Activated CD8-positive, alpha-beta T cell treated with anti-CD3 and anti-CD28 coated beads for 36 hours (primary cell): Measurements from ENCODE around the gene TOMM22. TPM values are rescaled to one million over a fixed set of nuclear protein-coding genes. Genes with fewer than 3 reads are reported as not detected.

ENCODE experiments used
- ATAC-seq: fragments of 200-7000 bp; cut with Tn5 transposase; one replicate; pipeline ENCODE4 v1.10.0; 2021; ENCODE audit warnings: mild to moderate bottlenecking, moderate library complexity
- CTCF ChIA-PET: fragments of 350-600 bp; sonication (Branson Sonifier 250); formaldehyde crosslinking; loops from one replicate; lab custom pipeline; 2021; ENCODE audit warnings: antibody characterized with exemption; lab: Charles Lee
- POLR2A ChIA-PET: fragments of 350-600 bp; sonication (Branson Sonifier 250); formaldehyde crosslinking; loops from one replicate; lab custom pipeline; 2021; ENCODE audit warnings: antibody characterized with exemption; lab: Charles Lee
- DNase-seq: peaks from one replicate; pipeline ENCODE4 v3.0.0-alpha.2; 2020
- H3K27ac Mint-ChIP-seq: one replicate; pipeline ENCODE4 v1.8.0; 2021; ENCODE audit warnings: mild to moderate bottlenecking, mixed read lengths
- H3K27me3 Mint-ChIP-seq: one replicate; pipeline ENCODE4 v1.8.0; 2021; ENCODE audit warnings: mixed read lengths
- H3K36me3 Mint-ChIP-seq: one replicate; pipeline ENCODE4 v1.8.0; 2021; ENCODE audit warnings: low read depth, mixed read lengths
- H3K4me1 Mint-ChIP-seq: one replicate; pipeline ENCODE4 v1.8.0; 2021; ENCODE audit warnings: low read depth, mixed read lengths
- H3K4me3 Mint-ChIP-seq: one replicate; pipeline ENCODE4 v1.8.0; 2021; ENCODE audit warnings: mild to moderate bottlenecking, moderate library complexity, mixed read lengths
- H3K9me3 Mint-ChIP-seq: one replicate; pipeline ENCODE4 v1.8.0; 2021; ENCODE audit warnings: mixed read lengths
- CTCF ChIP-seq: fragments of 200-600 bp; IDR thresholded peaks from one replicate; pipeline ENCODE4 v1.8.0; 2022; ENCODE audit warnings: antibody characterized with exemption, mild to moderate bottlenecking
- intact Hi-C: fragments of 100-400 bp; cut with micrococcal nuclease; formaldehyde crosslinking; loops from one replicate; pipeline ENCODE4 v1.10.0; 2022
- total RNA-seq, 2 experiments: library from RNA; stranded (reverse); gene quantifications; one replicate each; pipeline ENCODE4 v1.2.3, GENCODE V29; 2021

TOMM22 gene
- total RNA-seq, 2 experiments from 2014 or later: 155 to 158 TPM

- TF ChIP-seq CTCF: no peak
These were observed 6.9 kb upstream of the TOMM22 start for GRCh38 chr22:38674888-38675287.

GRCh38 chr22:38675833-38676232, 5.9 kb upstream of the TOMM22 start:
- DNase-seq (no peak), ATAC-seq (no peak)
- no peak for TF ChIP-seq CTCF
- Mint-ChIP-seq H3K27ac (no peak overlapping the region), H3K9me3 (no peaks in the 10 kb centered on the region), H3K27me3 (no peaks in the 10 kb centered on the region), H3K4me1 (peaks cover 3% of the 10 kb centered on the region), H3K36me3 (peaks cover 10% of the 10 kb centered on the region), H3K4me3 (no peak overlapping the region)
- intact Hi-C loops: no loop called here
- ChIA-PET POLR2A (interaction anchor here (0.6 to 0.8 kb wide), 2 partner anchors 13 to 54 kb away, joined by 3 read pairs; no protein-coding TSS in a partner anchor), CTCF (no interaction called here)

More at GRCh38 chr22:38674888-38675287, 6.9 kb upstream of the TOMM22 start:
- ATAC-seq (no peak), DNase-seq (no peak)
- Mint-ChIP-seq H3K27ac (no peak overlapping the region), H3K9me3 (no peaks in the 10 kb centered on the region), H3K27me3 (no peaks in the 10 kb centered on the region), H3K4me3 (no peak overlapping the region), H3K36me3 (peaks cover 13% of the 10 kb centered on the region), H3K4me1 (no peaks in the 10 kb centered on the region)
- ChIA-PET POLR2A (interaction anchor here (0.8 kb wide), 1 partner anchor 14 kb away, joined by 3 read pairs; no protein-coding TSS in a partner anchor), CTCF (interaction anchor here (0.7 kb wide), 1 partner anchor 10 kb away, joined by 3 read pairs; no protein-coding TSS in a partner anchor)
- intact Hi-C loops: no loop called here

GRCh38 chr22:38684895-38685294, 3.1 kb downstream of the TOMM22 start:
- H3K4me3 Mint-ChIP-seq: no peak overlapping the region
- peaks cover 57% of the 10 kb centered on the region for H3K36me3 Mint-ChIP-seq
- H3K27ac Mint-ChIP-seq: peak overlapping the region; percentile 46
- DNase-seq (no peak), ATAC-seq (no peak)
- no peaks in the 10 kb centered on the region for H3K27me3 Mint-ChIP-seq
- intact Hi-C loops: no loop called here
- CTCF ChIA-PET: no interaction called here
- POLR2A ChIA-PET: interaction anchor here (1.2 kb wide), 1 partner anchor 11 kb away, joined by 4 read pairs; no protein-coding TSS in a partner anchor
- no peak for TF ChIP-seq CTCF
- peaks cover 26% of the 10 kb centered on the region for H3K4me1 Mint-ChIP-seq
- no peaks in the 10 kb centered on the region for H3K9me3 Mint-ChIP-seq

- peaks cover 58% of the 10 kb centered on the region for H3K36me3 Mint-ChIP-seq
- no peaks in the 10 kb centered on the region for H3K9me3 Mint-ChIP-seq
- no peak for ATAC-seq
- H3K27ac Mint-ChIP-seq: no peak overlapping the region
- no peaks in the 10 kb centered on the region for H3K27me3 Mint-ChIP-seq
- intact Hi-C loops: no loop called here
- H3K4me3 Mint-ChIP-seq: no peak overlapping the region
- no peak for DNase-seq
- H3K4me1 Mint-ChIP-seq: peaks cover 24% of the 10 kb centered on the region
- POLR2A ChIA-PET: interaction anchor here (0.5 to 2.3 kb wide), 6 partner anchors 11 to 73 kb away, joined by 3 to 7 read pairs (median 3); no protein-coding TSS in a partner anchor
- CTCF ChIA-PET: no interaction called here
- no peak for TF ChIP-seq CTCF
These were observed 4.0 kb downstream of the TOMM22 start for GRCh38 chr22:38685761-38686160.

GRCh38 chr22:38689651-38690050, 7.9 kb downstream of the TOMM22 start:
- Mint-ChIP-seq H3K27ac (no peak overlapping the region), H3K27me3 (no peaks in the 10 kb centered on the region), H3K36me3 (peaks cover 53% of the 10 kb centered on the region), H3K4me1 (peaks cover 13% of the 10 kb centered on the region), H3K9me3 (no peaks in the 10 kb centered on the region), H3K4me3 (no peak overlapping the region)
- DNase-seq: no peak
- no peak for ATAC-seq
- ChIA-PET POLR2A (interaction anchor here (0.6 to 1.5 kb wide), 3 partner anchors 9 to 17 kb away, joined by 3 read pairs; no protein-coding TSS in a partner anchor), CTCF (interaction anchor here (2.0 kb wide), 1 partner anchor 8 kb away, joined by 6 read pairs; the partner anchor contains the start of gene TOMM22)
- intact Hi-C loops: no loop called here
- TF ChIP-seq CTCF: no peak
